Measurements from ENCODE around the gene PLAC8L1. TPM values are rescaled to one million over a fixed set of nuclear protein-coding genes. Genes with fewer than 3 reads are reported as not detected.

The PLAC8L1 gene
- total RNA-seq, 1 experiment from 2014 or later = 0.77 TPM

- CTCF ChIA-PET = no interaction called here
- no peak for DNase-seq (ENCODE audit: low spot score)
- peaks cover 85% of the 10 kb centered on the region for H3K27me3 Mint-ChIP-seq (ENCODE audit: low read depth)
- H3K9me3 Mint-ChIP-seq = no peaks in the 10 kb centered on the region
- POLR2A ChIA-PET = no interaction called here
- no peak for ATAC-seq
- H3K36me3 Mint-ChIP-seq = no peaks in the 10 kb centered on the region
- no peak overlapping the region for H3K4me3 Mint-ChIP-seq
- TF ChIP-seq MLX (CRISPR knock-in tag; IDR thresholded peaks at IDR 0.05) (no peak), ATF3 (CRISPR knock-in tag; conservative IDR thresholded peaks at IDR 0.05) (no peak), USF2 (CRISPR knock-in tag; IDR thresholded peaks at IDR 0.05) (no peak), TEAD4 (CRISPR knock-in tag; IDR thresholded peaks at IDR 0.05) (no peak), ZNF423 (CRISPR knock-in tag; IDR thresholded peaks at IDR 0.05) (no peak), NFYB (CRISPR knock-in tag; conservative IDR thresholded peaks at IDR 0.05; ENCODE audit: low read depth) (no peak), NR2C2 (CRISPR knock-in tag; IDR thresholded peaks at IDR 0.05) (no peak), NR3C1 (CRISPR knock-in tag; conservative IDR thresholded peaks at IDR 0.05; ENCODE audit: low read depth) (no peak), MXD4 (CRISPR knock-in tag; IDR thresholded peaks at IDR 0.05; ENCODE audit: borderline replicate concordance) (no peak), CTCF (IDR thresholded peaks at IDR 0.05) (no peak), CBFB (CRISPR knock-in tag; IDR thresholded peaks at IDR 0.05; ENCODE audit: low read depth) (no peak), ZNF138 (CRISPR knock-in tag; conservative IDR thresholded peaks at IDR 0.05) (no peak), PRDM15 (CRISPR knock-in tag; IDR thresholded peaks at IDR 0.05) (no peak), ZNF416 (CRISPR knock-in tag; IDR thresholded peaks at IDR 0.05) (no peak), ZBTB21 (CRISPR knock-in tag; IDR thresholded peaks at IDR 0.05; ENCODE audit: borderline replicate concordance) (no peak), ZNF219 (CRISPR knock-in tag; IDR thresholded peaks at IDR 0.05; ENCODE audit: borderline replicate concordance) (no peak), TP53 (CRISPR knock-in tag; IDR thresholded peaks at IDR 0.05) (no peak)
- TF ChIP-seq, protein P1, sequence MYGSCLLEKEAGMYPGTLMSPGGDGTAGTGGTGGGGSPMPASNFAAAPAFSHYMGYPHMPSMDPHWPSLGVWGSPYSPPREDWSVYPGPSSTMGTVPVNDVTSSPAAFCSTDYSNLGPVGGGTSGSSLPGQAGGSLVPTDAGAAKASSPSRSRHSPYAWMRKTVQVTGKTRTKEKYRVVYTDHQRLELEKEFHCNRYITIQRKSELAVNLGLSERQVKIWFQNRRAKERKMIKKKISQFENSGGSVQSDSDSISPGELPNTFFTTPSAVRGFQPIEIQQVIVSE (CRISPR knock-in tag; IDR thresholded peaks at IDR 0.05; ENCODE audit: borderline replicate concordance) = no peak
- TF ChIP-seq, protein P2, sequence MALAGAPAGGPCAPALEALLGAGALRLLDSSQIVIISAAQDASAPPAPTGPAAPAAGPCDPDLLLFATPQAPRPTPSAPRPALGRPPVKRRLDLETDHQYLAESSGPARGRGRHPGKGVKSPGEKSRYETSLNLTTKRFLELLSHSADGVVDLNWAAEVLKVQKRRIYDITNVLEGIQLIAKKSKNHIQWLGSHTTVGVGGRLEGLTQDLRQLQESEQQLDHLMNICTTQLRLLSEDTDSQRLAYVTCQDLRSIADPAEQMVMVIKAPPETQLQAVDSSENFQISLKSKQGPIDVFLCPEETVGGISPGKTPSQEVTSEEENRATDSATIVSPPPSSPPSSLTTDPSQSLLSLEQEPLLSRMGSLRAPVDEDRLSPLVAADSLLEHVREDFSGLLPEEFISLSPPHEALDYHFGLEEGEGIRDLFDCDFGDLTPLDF (CRISPR knock-in tag; IDR thresholded peaks at IDR 0.05) = no peak
- H3K27ac Mint-ChIP-seq = no peak overlapping the region
- peaks cover 28% of the 10 kb centered on the region for H3K4me1 Mint-ChIP-seq
Measured at GRCh38 chr5:146068977-146069779, 36.2 kb downstream of the PLAC8L1 start.
